ENCODE data around the gene NAV3.

The NAV3 gene

GRCh38 chr12:77837876-77838291 lies 7.2 kb downstream of the NAV3 start:
- FAIRE-seq: no peak
- no peak for DNase-seq (ENCODE audit: insufficient read length, low spot score)
- TF ChIP-seq POLR2AphosphoS5 (IDR thresholded peaks at IDR 0.05; ENCODE audit: low read depth, low read length) (no peak), TAF1 (IDR thresholded peaks at IDR 0.05; ENCODE audit: low read depth, low read length) (no peak), PAX5 (IDR thresholded peaks at IDR 0.05; ENCODE audit: insufficient read depth, low read length, severe bottlenecking) (no peak), POLR2A (IDR thresholded peaks at IDR 0.05; ENCODE audit: low read depth, low read length) (no peak), POU2F2 (IDR thresholded peaks at IDR 0.05; ENCODE audit: low read depth, low read length) (no peak), SPI1 (IDR thresholded peaks at IDR 0.05; ENCODE audit: low read depth, low read length) (no peak)

DNA sequence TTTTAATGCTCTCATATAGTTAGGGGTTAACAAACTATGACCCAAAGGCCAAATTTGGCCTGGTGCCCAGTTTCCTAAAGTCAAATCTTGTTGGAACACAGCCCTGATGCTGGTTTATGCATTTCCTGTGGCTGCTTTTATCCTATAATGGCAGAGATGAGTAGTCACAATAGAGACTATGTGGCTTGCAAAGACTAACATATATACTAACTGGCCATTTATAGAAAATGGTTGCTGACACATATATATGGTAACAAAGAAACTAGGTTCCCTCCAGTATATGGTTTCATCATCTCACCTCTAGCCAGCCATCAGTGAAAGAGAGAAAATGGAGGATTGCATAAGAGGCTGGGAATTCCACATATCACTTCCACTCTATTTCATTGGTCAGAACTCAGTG lies 10.8 kb downstream of the NAV3 start:
- FAIRE-seq (no peak), DNase-seq (ENCODE audit: insufficient read length, low spot score) (no peak)

DNA sequence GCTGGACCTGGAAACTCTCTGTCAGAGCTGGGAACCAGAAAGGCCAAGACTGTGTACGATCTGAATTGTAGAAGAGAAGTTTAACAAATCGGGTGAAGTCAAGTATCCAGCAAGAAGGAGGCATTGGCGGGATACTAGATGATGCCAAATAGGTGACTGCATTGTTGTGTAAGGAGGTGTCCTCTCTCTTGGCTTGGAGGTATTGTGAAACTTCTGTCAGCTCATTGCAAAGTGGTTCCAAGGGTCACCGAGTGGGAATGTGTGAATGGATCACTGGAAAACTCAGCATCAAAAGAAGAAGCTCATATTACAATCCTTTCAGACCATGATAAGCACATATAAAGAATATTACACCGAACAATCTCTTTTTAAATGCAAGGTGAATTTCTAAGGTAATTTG lies 11.7 kb downstream of the NAV3 start:
- TF ChIP-seq PAX5 (IDR thresholded peaks at IDR 0.05; ENCODE audit: insufficient read depth, low read length, severe bottlenecking) (no peak), POU2F2 (IDR thresholded peaks at IDR 0.05; ENCODE audit: low read depth, low read length) (no peak)
- no peak for DNase-seq (ENCODE audit: insufficient read length, low spot score)
- no peak for FAIRE-seq

More for the DNA sequence above, 10.8 kb downstream of the NAV3 start:
- TF ChIP-seq SPI1 (IDR thresholded peaks at IDR 0.05; ENCODE audit: low read depth, low read length) (no peak), PAX5 (IDR thresholded peaks at IDR 0.05; ENCODE audit: insufficient read depth, low read length, severe bottlenecking) (no peak), POLR2A (IDR thresholded peaks at IDR 0.05; ENCODE audit: low read depth, low read length) (no peak), POLR2AphosphoS5 (IDR thresholded peaks at IDR 0.05; ENCODE audit: low read depth, low read length) (no peak), TAF1 (IDR thresholded peaks at IDR 0.05; ENCODE audit: low read depth, low read length) (no peak), POU2F2 (IDR thresholded peaks at IDR 0.05; ENCODE audit: low read depth, low read length) (no peak)

DNA sequence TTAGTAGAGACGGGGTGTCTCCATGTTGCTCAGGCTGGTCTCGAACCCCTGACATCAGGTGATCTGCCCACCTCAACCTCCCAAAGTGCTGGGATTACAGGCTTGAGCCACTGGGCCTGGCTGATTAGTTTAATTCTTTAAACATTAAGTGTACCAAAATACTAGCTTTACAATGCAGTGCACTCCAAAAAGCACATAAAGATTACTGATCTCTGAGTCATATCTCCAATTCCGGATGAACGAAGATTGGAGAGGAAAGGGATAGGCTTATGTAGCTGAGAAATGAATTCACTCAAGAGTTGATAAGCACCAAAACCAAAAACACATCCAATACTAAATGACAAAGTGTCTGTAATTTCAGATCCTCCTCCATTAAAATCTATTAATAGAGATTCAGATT lies 15.1 kb downstream of the NAV3 start:
- DNase-seq (ENCODE audit: insufficient read length, low spot score) (no peak), FAIRE-seq (no peak)
- TF ChIP-seq TAF1 (IDR thresholded peaks at IDR 0.05; ENCODE audit: low read depth, low read length) (no peak), POLR2AphosphoS5 (IDR thresholded peaks at IDR 0.05; ENCODE audit: low read depth, low read length) (no peak), PAX5 (IDR thresholded peaks at IDR 0.05; ENCODE audit: insufficient read depth, low read length, severe bottlenecking) (no peak), POU2F2 (IDR thresholded peaks at IDR 0.05; ENCODE audit: low read depth, low read length) (no peak), POLR2A (IDR thresholded peaks at IDR 0.05; ENCODE audit: low read depth, low read length) (no peak), SPI1 (IDR thresholded peaks at IDR 0.05; ENCODE audit: low read depth, low read length) (no peak)

DNA sequence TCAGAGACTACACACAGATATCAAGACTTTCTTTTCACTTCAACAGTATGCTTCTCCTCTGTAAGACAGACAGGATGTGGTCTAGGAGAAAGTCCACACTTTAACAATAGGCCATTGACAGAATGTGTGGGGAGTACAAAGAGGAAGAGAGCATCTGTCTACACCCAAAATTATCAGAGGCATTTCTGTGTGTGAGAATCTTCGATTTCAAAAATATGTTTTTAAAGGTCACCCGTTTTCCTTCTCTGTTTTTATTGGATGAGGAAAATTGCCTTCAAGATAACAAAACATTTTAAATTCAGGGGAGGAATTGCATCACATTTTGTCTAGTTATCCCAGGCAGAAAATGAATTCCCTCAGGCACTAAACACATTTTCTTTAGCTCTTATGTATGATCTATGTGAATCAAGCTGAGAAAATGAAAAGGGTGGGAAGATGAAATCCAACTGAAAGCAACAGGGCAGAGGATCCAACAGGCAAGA lies 16.4 kb downstream of the NAV3 start:
- DNase-seq (ENCODE audit: insufficient read length, low spot score) (peak; percentile 10), FAIRE-seq (peak; percentile 91)
- peak; percentile 86 for TF ChIP-seq SPI1 (IDR thresholded peaks at IDR 0.05; ENCODE audit: low read depth, low read length)
- no peak for TF ChIP-seq POLR2AphosphoS5 (IDR thresholded peaks at IDR 0.05; ENCODE audit: low read depth, low read length)

DNA sequence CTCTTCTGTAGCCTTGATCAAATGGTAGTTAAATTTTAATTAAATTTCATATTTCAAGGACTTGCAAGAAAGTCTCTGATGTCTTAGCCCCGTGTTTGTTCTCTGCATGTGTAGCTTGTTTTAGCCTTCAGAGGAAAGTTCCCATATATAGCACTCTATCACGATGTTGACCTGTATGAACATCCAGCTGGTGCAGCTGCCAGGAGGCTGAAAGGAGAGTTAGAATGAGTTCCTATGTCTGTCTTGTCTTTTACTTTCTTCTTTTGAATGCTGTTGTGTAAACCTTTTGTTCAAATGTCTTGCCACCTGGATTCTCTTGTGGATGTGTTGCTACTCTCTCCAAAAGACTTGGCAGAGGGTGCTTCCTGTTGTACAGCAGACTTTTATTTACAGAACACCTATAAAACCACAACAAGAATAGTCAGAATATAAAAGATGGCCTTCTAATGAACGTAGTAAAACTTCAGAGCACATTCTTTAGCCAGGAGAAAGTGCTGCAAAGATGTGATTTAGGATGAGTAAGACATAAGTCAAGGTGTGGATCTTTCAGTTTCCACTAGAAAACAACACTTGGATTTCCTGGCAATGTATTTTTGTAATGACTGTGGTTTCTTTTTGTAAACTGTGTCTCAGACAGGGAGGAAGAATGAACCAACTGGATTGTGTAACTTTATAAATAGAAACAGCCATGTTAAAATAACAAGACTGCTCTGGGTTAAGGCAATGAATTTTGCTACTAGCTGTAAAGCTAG lies 17.2 kb downstream of the NAV3 start:
- FAIRE-seq (peak; percentile 62), DNase-seq (ENCODE audit: insufficient read length, low spot score) (no peak)
- TF ChIP-seq TAF1 (IDR thresholded peaks at IDR 0.05; ENCODE audit: low read depth, low read length) (no peak), POLR2A (IDR thresholded peaks at IDR 0.05; ENCODE audit: low read depth, low read length) (no peak), PAX5 (IDR thresholded peaks at IDR 0.05; ENCODE audit: insufficient read depth, low read length, severe bottlenecking) (no peak), POU2F2 (IDR thresholded peaks at IDR 0.05; ENCODE audit: low read depth, low read length) (no peak), POLR2AphosphoS5 (IDR thresholded peaks at IDR 0.05; ENCODE audit: low read depth, low read length) (no peak), SPI1 (IDR thresholded peaks at IDR 0.05; ENCODE audit: low read depth, low read length) (no peak)

GRCh38 chr12:77850129-77850528 lies 19.4 kb downstream of the NAV3 start:
- DNase-seq (ENCODE audit: insufficient read length, low spot score) (no peak), FAIRE-seq (no peak)
- TF ChIP-seq PAX5 (IDR thresholded peaks at IDR 0.05; ENCODE audit: insufficient read depth, low read length, severe bottlenecking): no peak
- TF ChIP-seq SPI1 (IDR thresholded peaks at IDR 0.05; ENCODE audit: low read depth, low read length): no peak
- no peak for TF ChIP-seq POLR2AphosphoS5 (IDR thresholded peaks at IDR 0.05; ENCODE audit: low read depth, low read length)
- no peak for TF ChIP-seq TAF1 (IDR thresholded peaks at IDR 0.05; ENCODE audit: low read depth, low read length)
- TF ChIP-seq POLR2A (IDR thresholded peaks at IDR 0.05; ENCODE audit: low read depth, low read length): no peak
- TF ChIP-seq POU2F2 (IDR thresholded peaks at IDR 0.05; ENCODE audit: low read depth, low read length): no peak

DNA sequence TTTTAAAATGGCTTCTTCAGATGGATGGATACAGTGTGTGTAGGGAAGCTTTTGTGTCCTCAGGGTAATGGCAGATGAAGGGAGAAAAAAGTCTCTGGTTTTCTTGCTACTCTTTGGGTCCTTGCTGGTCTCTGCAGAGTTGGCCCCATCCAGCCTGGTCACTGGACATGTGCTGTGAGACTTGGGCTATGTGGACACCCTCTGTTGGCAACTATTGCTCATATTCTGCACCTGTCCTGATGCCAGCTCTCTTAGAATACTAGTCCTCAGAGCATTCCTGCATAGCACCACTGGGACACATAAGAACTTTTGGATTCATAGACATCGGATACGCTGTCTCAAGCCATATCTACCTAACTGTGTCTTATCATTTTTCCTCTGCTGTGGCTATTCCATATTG lies 20.0 kb downstream of the NAV3 start:
- FAIRE-seq (no peak), DNase-seq (ENCODE audit: insufficient read length, low spot score) (no peak)
- TF ChIP-seq SPI1 (IDR thresholded peaks at IDR 0.05; ENCODE audit: low read depth, low read length) (no peak), POLR2A (IDR thresholded peaks at IDR 0.05; ENCODE audit: low read depth, low read length) (no peak), POU2F2 (IDR thresholded peaks at IDR 0.05; ENCODE audit: low read depth, low read length) (no peak), TAF1 (IDR thresholded peaks at IDR 0.05; ENCODE audit: low read depth, low read length) (no peak), POLR2AphosphoS5 (IDR thresholded peaks at IDR 0.05; ENCODE audit: low read depth, low read length) (no peak), PAX5 (IDR thresholded peaks at IDR 0.05; ENCODE audit: insufficient read depth, low read length, severe bottlenecking) (no peak)

- DNase-seq (ENCODE audit: insufficient read length, low spot score): no peak
- no peak for FAIRE-seq
- TF ChIP-seq PAX5 (IDR thresholded peaks at IDR 0.05; ENCODE audit: insufficient read depth, low read length, severe bottlenecking) (no peak), TAF1 (IDR thresholded peaks at IDR 0.05; ENCODE audit: low read depth, low read length) (no peak), POLR2AphosphoS5 (IDR thresholded peaks at IDR 0.05; ENCODE audit: low read depth, low read length) (no peak), POLR2A (IDR thresholded peaks at IDR 0.05; ENCODE audit: low read depth, low read length) (no peak)
Observed at GRCh38 chr12:77855548-77855947, 24.9 kb downstream of the NAV3 start.

DNA sequence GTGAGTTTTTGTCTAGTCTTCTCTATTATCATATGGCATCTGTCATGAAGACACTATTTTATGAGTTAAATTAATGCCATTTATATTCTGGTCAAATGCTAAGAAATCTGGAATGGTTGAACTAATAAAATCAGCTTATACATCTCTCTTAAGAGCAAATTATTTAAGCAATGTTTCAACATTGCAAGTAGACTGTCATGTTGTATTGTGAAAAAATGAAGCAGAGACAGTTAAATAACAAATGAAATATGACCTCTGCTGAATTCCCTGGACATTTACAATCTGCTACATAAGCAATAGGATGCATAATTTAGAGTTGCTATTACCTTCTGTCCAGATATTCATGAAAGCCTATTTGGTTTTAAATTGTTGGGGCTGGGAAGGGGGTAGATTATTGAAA lies 30.6 kb downstream of the NAV3 start:
- no peak for DNase-seq (ENCODE audit: insufficient read length, low spot score)
- no peak for FAIRE-seq
- no peak for TF ChIP-seq POLR2AphosphoS5 (IDR thresholded peaks at IDR 0.05; ENCODE audit: low read depth, low read length)
- no peak for TF ChIP-seq POLR2A (IDR thresholded peaks at IDR 0.05; ENCODE audit: low read depth, low read length)
- TF ChIP-seq PAX5 (IDR thresholded peaks at IDR 0.05; ENCODE audit: insufficient read depth, low read length, severe bottlenecking): no peak
- no peak for TF ChIP-seq TAF1 (IDR thresholded peaks at IDR 0.05; ENCODE audit: low read depth, low read length)
- no peak for TF ChIP-seq POU2F2 (IDR thresholded peaks at IDR 0.05; ENCODE audit: low read depth, low read length)
- TF ChIP-seq SPI1 (IDR thresholded peaks at IDR 0.05; ENCODE audit: low read depth, low read length): no peak
